ENCODE results near the gene RANBP3. TPM values are rescaled to one million over a fixed set of nuclear protein-coding genes. Genes with fewer than 3 reads are reported as not detected.

Gene RANBP3
- total and polyA plus RNA-seq, 2 experiments from 2014 or later, result 41.8 to 50.0 TPM

GRCh38 chr19:5967994-5968430 is 9.9 kb downstream of the RANBP3 start:
- Histone ChIP-seq H3K9me2 (ENCODE audit: insufficient read depth) (no peaks in the 10 kb centered on the region), H3K79me2 (ENCODE audit: insufficient read depth) (peaks cover 100% of the 10 kb centered on the region), H4K20me1 (ENCODE audit: insufficient read depth) (peaks cover 7% of the 10 kb centered on the region; the same call in 1 of the 2 replicates), H3K4me1 (ENCODE audit: insufficient read depth) (peaks cover 26% of the 10 kb centered on the region), H3K4me2 (ENCODE audit: unreplicated experiment) (peak overlapping the region; percentile 35), H3K36me3 (ENCODE audit: low read depth) (no peaks in the 10 kb centered on the region), H3K4me3 (no peak overlapping the region), H3K9me3 (ENCODE audit: low read depth) (no peaks in the 10 kb centered on the region), H3F3A (ENCODE audit: insufficient read depth) (peaks cover 19% of the 10 kb centered on the region), H3K27ac (peak overlapping the region; percentile 11; the same call in 1 of the 2 replicates), H3K27me3 (replicated peaks; ENCODE audit: insufficient read depth) (no peaks in the 10 kb centered on the region), H3K9ac (peak overlapping the region; percentile 38), H2AFZ (no peak overlapping the region)
- in situ Hi-C loops (cut with MboI), result no loop called here
- peak; percentile 81 for DNase-seq
- no peak for TF ChIP-seq EZH2 (IDR thresholded peaks at IDR 0.05; ENCODE audit: insufficient read depth, poor library complexity, severe bottlenecking)
- no peak for TF ChIP-seq EZH2phosphoT487 (IDR thresholded peaks at IDR 0.05; ENCODE audit: insufficient read depth, low read depth)
- 17 to 19% methylated on average over 9 to 10 of the region's 10 CpGs for WGBS, 2 experiments (ENCODE audit: low coverage in 1 of 2, low lambda C conversion rate in 2 of 2, missing lambda C conversion rate in 2 of 2)

DNA sequence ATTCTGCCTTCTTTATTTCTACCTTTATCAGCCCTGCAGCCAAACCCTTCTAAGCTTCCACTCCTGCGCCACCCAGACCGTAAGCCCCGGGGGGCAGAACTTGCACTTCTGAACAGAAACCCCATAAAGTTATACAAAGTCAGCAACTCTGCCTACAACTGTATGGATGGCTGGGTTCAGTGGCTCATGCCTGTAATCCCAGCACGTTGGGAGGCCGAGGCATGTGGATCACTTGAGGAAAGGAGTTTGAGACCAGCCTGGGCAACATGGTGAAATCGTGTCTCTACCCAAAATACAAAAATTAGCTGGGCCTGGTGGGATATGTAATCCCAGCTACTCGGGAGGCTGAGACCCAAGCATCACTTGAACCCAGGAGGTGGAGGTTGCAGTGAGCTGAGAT is 10.4 kb downstream of the RANBP3 start:
- Histone ChIP-seq H3K4me2 (ENCODE audit: unreplicated experiment) (peak overlapping the region; percentile 35), H2AFZ (no peak overlapping the region), H3K36me3 (ENCODE audit: low read depth) (no peaks in the 10 kb centered on the region), H3K9me2 (ENCODE audit: insufficient read depth) (no peaks in the 10 kb centered on the region), H3K79me2 (ENCODE audit: insufficient read depth) (peaks cover 100% of the 10 kb centered on the region), H4K20me1 (ENCODE audit: insufficient read depth) (peaks cover 7% of the 10 kb centered on the region; the same call in 1 of the 2 replicates), H3K27ac (no peak overlapping the region), H3K4me3 (no peak overlapping the region), H3K9ac (peak overlapping the region; percentile 38), H3K9me3 (ENCODE audit: low read depth) (no peaks in the 10 kb centered on the region), H3K27me3 (replicated peaks; ENCODE audit: insufficient read depth) (no peaks in the 10 kb centered on the region), H3K4me1 (ENCODE audit: insufficient read depth) (peaks cover 30% of the 10 kb centered on the region), H3F3A (ENCODE audit: insufficient read depth) (peaks cover 20% of the 10 kb centered on the region)
- in situ Hi-C loops (cut with MboI), result no loop called here
- WGBS, 2 experiments (ENCODE audit: low coverage in 1 of 2, low lambda C conversion rate in 2 of 2, missing lambda C conversion rate in 2 of 2), result 73 to 75% methylated on average over 7 of the region's 7 CpGs
- TF ChIP-seq EZH2phosphoT487 (IDR thresholded peaks at IDR 0.05; ENCODE audit: insufficient read depth, low read depth) (no peak), EZH2 (IDR thresholded peaks at IDR 0.05; ENCODE audit: insufficient read depth, poor library complexity, severe bottlenecking) (no peak)
- DNase-seq, result no peak

DNA sequence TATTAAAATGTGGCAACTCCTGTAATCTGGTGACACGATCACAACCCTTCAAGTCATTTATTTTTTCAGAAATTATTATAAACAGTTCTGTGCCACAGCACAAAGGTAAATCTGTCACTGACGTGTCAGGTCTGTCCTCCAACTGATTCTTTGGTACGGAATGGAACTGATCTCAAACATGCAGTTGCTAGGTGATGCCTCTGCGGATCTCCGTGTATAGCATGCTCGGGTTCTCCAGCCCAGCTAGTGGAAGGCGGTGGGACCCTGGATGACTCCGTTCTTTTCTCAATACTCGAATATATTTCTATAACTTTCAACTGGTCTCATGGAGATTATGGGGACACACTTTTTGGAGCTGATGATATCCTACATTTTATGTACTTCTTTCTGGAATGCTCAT is 11.0 kb downstream of the RANBP3 start:
- H2AFZ ChIP-seq, result no peak overlapping the region
- no peak for DNase-seq
- peaks cover 100% of the 10 kb centered on the region for H3K79me2 ChIP-seq (ENCODE audit: insufficient read depth)
- no peaks in the 10 kb centered on the region for H3K9me2 ChIP-seq (ENCODE audit: insufficient read depth)
- peak overlapping the region; percentile 74 for H3K27ac ChIP-seq
- H4K20me1 ChIP-seq (ENCODE audit: insufficient read depth), result peaks cover 7% of the 10 kb centered on the region; the same call in 1 of the 2 replicates
- H3K4me2 ChIP-seq (ENCODE audit: unreplicated experiment), result peak overlapping the region; percentile 80
- H3K27me3 ChIP-seq (replicated peaks; ENCODE audit: insufficient read depth), result no peaks in the 10 kb centered on the region
- TF ChIP-seq EZH2phosphoT487 (IDR thresholded peaks at IDR 0.05; ENCODE audit: insufficient read depth, low read depth), result no peak
- no peak for TF ChIP-seq EZH2 (IDR thresholded peaks at IDR 0.05; ENCODE audit: insufficient read depth, poor library complexity, severe bottlenecking)
- H3K9me3 ChIP-seq (ENCODE audit: low read depth), result no peaks in the 10 kb centered on the region
- peaks cover 36% of the 10 kb centered on the region for H3K4me1 ChIP-seq (ENCODE audit: insufficient read depth)
- H3F3A ChIP-seq (ENCODE audit: insufficient read depth), result peaks cover 20% of the 10 kb centered on the region
- H3K9ac ChIP-seq, result peak overlapping the region; percentile 50
- peak overlapping the region; percentile 50; the same call in 1 of the 2 replicates for H3K4me3 ChIP-seq
- H3K36me3 ChIP-seq (ENCODE audit: low read depth), result no peaks in the 10 kb centered on the region
- in situ Hi-C loops (cut with MboI), result no loop called here
- 85 to 88% methylated on average over 9 of the region's 9 CpGs for WGBS, 2 experiments (ENCODE audit: low coverage in 1 of 2, low lambda C conversion rate in 2 of 2, missing lambda C conversion rate in 2 of 2)

GRCh38 chr19:5966215-5966614 is 11.7 kb downstream of the RANBP3 start:
- Histone ChIP-seq H3K4me2 (ENCODE audit: unreplicated experiment) (peak overlapping the region; percentile 80), H3K4me3 (peak overlapping the region; percentile 50)
- in situ Hi-C loops (cut with MboI), result no loop called here

More at GRCh38 chr19:5966215-5966614, 11.7 kb downstream of the RANBP3 start:
- Histone ChIP-seq H3K9me2 (ENCODE audit: insufficient read depth) (no peaks in the 10 kb centered on the region), H3K9ac (peak overlapping the region; percentile 50), H3F3A (ENCODE audit: insufficient read depth) (peaks cover 27% of the 10 kb centered on the region), H3K9me3 (ENCODE audit: low read depth) (no peaks in the 10 kb centered on the region), H2AFZ (no peak overlapping the region), H3K79me2 (ENCODE audit: insufficient read depth) (peaks cover 100% of the 10 kb centered on the region), H3K4me1 (ENCODE audit: insufficient read depth) (peaks cover 42% of the 10 kb centered on the region), H4K20me1 (ENCODE audit: insufficient read depth) (peaks cover 7% of the 10 kb centered on the region; the same call in 1 of the 2 replicates), H3K27ac (peak overlapping the region; percentile 74), H3K27me3 (replicated peaks; ENCODE audit: insufficient read depth) (no peaks in the 10 kb centered on the region), H3K36me3 (ENCODE audit: low read depth) (no peaks in the 10 kb centered on the region)
- TF ChIP-seq EZH2phosphoT487 (IDR thresholded peaks at IDR 0.05; ENCODE audit: insufficient read depth, low read depth) (no peak), EZH2 (IDR thresholded peaks at IDR 0.05; ENCODE audit: insufficient read depth, poor library complexity, severe bottlenecking) (no peak)
- DNase-seq, result peak; percentile 86
- WGBS, 2 experiments (ENCODE audit: low coverage in 1 of 2, low lambda C conversion rate in 2 of 2, missing lambda C conversion rate in 2 of 2), result 10 to 14% methylated on average over 8 of the region's 8 CpGs
